Eye (tissue), 1 donor: ENCODE data around the gene DUSP6.

Experiments
- DNase-seq: peaks from one replicate; pipeline ENCODE4 v3.0.0-alpha.2; 2015

The DUSP6 gene

GRCh38 chr12:89327486-89328094 is 24.7 kb downstream of the DUSP6 start:
- no peak for DNase-seq

- DNase-seq, result peak; percentile 41
These were observed 25.9 kb downstream of the DUSP6 start for GRCh38 chr12:89326239-89327040.

- peak; percentile 60 for DNase-seq
These were observed 26.8 kb downstream of the DUSP6 start for GRCh38 chr12:89325495-89325894.

DNA sequence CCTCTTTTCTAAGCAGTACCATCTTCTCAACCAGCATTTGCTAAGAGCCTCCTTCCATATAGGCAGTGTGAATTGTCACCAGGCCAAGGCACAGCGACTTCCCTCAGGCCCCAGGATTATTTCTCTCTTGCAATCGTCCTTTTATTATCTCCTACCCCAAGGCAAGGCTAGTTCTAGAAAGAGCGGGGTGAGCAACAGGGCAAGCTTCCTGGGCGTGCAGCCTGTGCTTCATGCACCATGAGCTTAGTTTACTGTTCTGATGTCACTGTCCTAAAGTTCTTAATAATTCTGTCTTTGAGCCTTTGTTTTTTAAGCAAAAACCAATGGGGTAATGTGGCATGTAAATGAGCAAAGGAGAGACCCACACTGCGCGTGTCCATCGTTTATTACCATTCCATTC is 27.9 kb downstream of the DUSP6 start:
- DNase-seq, result no peak

GRCh38 chr12:89323568-89324218 is 28.6 kb downstream of the DUSP6 start:
- no peak for DNase-seq

DNA sequence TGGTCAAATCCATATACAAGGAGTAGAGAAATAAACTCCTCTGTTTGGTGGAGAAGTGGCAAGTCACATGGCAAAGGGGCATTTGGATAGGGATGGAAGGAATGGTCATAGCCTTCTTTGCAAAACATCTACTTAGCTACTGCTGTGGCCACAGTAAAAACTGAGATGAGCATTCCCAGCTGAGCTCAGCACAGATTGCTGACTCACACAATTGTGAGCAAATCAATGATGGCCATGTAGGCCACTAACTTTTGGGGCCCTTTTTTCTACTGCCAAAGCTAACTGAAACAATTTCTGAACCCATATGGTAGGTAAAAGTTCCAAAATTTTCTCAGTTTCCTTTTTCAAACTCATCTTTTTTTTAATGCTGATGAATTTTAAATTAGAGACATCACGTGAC is 31.6 kb downstream of the DUSP6 start:
- DNase-seq, result no peak

GRCh38 chr12:89319606-89320005 is 32.7 kb downstream of the DUSP6 start:
- no peak for DNase-seq

DNA sequence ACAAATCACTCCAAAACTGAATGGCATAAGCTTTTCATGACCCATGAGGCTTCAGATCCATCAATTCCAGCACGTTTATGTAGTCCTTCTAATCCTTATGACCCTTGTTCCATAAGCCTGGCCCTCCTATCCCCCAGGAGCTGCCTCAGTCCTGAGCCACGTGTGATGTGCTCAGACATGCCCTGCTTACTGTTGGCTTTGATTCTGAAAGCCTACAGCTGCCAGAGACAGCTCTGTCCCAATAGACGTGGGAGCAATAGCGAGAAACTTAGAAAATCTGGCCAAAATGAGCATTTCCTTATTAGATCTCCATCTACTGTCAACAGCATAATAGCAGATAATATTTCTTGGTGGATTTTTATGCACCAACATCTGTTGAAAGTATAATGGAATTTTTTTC is 33.2 kb downstream of the DUSP6 start:
- no peak for DNase-seq

GRCh38 chr12:89316705-89317139 is 35.6 kb downstream of the DUSP6 start:
- DNase-seq, result peak; percentile 47

DNA sequence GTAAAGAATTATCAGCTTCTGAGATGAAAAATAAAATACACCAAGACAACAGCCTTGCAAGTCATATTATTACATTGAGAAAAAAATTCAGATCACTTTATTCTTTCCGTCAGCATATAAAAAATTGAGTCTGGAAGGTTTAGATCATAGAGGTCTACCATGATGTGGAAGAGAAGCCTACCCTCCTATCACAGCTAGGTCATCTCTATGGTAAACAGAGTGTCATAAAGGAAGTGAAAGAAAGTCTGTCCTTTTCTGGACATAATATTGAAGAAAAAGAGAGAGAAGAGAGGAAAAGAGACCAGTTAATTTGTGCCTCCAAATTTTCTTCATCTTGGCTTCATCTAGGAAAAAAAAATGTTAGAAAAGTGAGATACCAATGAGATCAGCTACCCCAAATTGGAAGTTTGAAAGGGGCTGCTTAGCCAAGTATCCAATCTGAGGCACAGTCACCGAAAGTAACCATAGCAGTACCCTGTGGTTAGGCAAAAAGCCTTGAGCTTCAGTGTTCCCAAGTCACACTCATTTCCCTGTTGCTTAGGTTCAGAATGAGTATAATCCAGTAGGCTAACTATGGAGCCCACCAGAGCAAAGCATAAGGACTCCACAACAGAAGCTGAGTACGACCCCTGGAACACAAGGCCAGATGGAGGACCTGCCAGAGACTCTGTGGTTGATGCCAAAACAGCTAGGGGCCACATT is 38.1 kb downstream of the DUSP6 start:
- no peak for DNase-seq

GRCh38 chr12:89311703-89312293 is 40.5 kb downstream of the DUSP6 start:
- no peak for DNase-seq

DNA sequence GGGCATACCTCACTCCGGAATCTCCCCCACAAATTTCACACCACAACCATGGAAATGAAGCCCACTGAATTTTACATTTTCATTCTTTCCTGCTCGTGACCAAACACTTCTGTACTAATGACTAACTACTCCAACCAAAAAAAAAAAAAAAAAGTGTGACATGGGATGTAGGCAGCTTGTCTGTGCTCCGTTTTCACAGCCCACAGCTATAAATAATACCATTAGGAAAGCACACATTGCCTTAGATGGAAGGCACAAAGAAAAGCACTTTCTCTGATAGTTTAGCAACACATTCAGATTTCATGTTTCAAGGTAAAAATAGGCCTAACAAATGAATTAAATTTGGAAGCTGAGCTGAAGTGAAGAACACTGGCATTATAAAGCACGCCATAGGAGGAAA is 42.5 kb downstream of the DUSP6 start:
- no peak for DNase-seq

- no peak for DNase-seq
These were observed 42.9 kb downstream of the DUSP6 start for GRCh38 chr12:89309440-89309802.

GRCh38 chr12:89307474-89308253 is 44.6 kb downstream of the DUSP6 start:
- no peak for DNase-seq

DNA sequence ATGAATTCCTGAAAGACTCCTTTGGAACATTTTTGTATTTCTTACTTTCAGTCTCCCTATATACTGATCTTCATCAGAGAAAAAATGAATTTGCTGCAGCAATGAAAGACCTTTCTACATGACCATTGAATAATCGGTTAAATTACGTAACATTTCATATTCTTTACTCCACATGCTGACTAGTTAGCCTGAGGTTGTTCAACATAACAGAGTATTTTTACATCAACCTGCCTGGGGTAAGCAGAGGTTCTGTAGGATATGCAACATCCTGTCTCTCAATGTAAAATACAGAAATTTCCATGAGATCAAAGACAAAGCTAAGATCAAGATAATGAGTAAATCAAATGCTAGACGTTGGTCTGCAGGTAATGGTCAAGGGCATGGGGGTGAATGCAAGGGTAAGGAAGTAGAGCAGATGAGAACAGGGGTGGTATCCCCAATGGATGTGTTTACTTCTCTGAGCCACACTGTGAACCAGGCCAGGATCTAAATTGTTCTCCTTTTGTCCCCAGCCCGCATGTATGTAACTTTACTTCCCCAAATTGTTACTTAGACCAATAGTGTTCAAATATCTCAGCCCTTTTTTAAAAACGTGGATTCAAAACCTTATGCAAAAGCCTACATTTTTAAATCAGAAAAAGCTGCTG is 45.4 kb downstream of the DUSP6 start:
- DNase-seq, result no peak

DNA sequence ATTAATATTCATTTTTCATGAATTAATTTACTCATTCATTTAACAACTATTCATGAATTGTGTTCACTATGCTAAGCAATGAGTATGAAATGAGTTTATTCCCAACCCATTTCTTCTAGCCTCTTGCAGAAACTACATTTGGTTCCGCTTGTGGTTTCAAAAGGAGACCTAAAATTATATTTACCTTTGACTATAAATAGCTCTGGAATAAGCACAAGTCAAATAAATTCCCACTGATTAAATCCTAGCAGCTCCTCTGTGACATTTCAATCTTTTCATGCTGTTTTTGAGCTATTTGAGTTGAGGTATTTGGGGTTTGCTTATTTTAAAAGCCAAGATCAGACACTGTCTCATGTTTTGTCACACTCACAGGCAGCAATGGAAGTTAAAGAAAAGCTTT is 46.9 kb downstream of the DUSP6 start:
- DNase-seq, result no peak

GRCh38 chr12:89299931-89300330 is 52.4 kb downstream of the DUSP6 start:
- no peak for DNase-seq

- DNase-seq, result no peak
These were observed 52.9 kb downstream of the DUSP6 start for GRCh38 chr12:89299417-89299816.
